BE2C (cell line): ENCODE measurements around the gene MAP2K3.

ENCODE experiments used
- DNase-seq: peaks from one replicate; pipeline ENCODE4 v3.0.0-alpha.2; 2020
- H3K27me3 ChIP-seq: fragments of 250-450 bp; sonication (Bioruptor Pico); 2 replicates; pipeline ENCODE4 v1.5.1; 2020; ENCODE audit warnings: mild to moderate bottlenecking
- H3K36me3 ChIP-seq: fragments of 250-450 bp; sonication (Bioruptor Pico); 2 replicates; pipeline ENCODE4 v1.5.1; 2020; ENCODE audit warnings: mild to moderate bottlenecking
- H3K4me1 ChIP-seq: fragments of 250-450 bp; sonication (Bioruptor Pico); 2 replicates; pipeline ENCODE4 v1.5.1; 2020
- H3K4me3 ChIP-seq: 2 replicates; pipeline ENCODE4 v1.5.1; 2011; ENCODE audit warnings: low read depth, low read length
- H3K9me3 ChIP-seq: fragments of 250-450 bp; sonication (Bioruptor Pico); 2 replicates; pipeline ENCODE4 v1.5.1; 2020
- TF ChIP-seq, protein P1 (sequence below): IDR thresholded peaks from 2 replicates; pipeline ENCODE4 v1.5.1; 2012; ENCODE audit warnings: mild to moderate bottlenecking, low read depth, low read length

The MAP2K3 gene

DNA sequence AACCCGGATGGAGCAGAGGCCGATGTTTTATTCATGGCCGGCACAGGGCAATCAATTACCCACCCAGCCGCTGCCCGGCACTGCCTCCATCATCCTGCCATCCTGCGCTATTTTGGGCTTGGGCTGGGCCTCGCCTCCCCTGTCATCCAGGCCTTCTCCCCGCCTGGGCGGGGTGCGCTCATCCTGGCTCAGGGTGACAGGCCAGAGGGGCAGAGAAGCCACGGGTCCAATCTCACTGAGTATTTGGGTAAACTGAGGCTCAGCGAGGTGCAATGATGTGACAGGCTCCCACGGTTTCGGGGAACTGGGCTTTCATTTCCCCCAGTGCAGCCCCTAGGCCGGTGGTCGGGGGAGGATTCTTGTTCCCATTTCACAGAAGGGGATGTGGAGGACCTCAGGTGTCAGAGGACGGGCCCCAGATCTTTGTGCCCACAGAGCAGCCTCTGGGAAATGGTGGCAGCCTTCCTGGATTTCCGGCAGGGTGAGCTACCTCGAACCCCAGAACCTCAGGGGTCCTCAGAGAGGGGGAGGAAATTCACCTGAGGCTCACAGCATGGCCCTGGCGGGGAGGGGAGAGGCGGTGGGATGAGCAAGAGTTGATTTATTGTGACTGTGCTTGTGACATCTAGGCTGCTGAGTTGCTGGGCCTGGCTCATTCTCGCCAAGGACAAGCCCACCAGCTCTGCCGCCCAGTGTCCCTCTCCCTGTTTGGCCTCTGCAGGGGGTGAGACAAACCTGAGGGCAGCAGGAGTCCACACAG, 67.9 kb downstream of the MAP2K3 start:
- TF ChIP-seq, protein P1, sequence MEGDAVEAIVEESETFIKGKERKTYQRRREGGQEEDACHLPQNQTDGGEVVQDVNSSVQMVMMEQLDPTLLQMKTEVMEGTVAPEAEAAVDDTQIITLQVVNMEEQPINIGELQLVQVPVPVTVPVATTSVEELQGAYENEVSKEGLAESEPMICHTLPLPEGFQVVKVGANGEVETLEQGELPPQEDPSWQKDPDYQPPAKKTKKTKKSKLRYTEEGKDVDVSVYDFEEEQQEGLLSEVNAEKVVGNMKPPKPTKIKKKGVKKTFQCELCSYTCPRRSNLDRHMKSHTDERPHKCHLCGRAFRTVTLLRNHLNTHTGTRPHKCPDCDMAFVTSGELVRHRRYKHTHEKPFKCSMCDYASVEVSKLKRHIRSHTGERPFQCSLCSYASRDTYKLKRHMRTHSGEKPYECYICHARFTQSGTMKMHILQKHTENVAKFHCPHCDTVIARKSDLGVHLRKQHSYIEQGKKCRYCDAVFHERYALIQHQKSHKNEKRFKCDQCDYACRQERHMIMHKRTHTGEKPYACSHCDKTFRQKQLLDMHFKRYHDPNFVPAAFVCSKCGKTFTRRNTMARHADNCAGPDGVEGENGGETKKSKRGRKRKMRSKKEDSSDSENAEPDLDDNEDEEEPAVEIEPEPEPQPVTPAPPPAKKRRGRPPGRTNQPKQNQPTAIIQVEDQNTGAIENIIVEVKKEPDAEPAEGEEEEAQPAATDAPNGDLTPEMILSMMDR: no peak
- Histone ChIP-seq H3K36me3 (no peaks in the 10 kb centered on the region), H3K4me1 (peaks cover 8% of the 10 kb centered on the region), H3K9me3 (no peaks in the 10 kb centered on the region), H3K4me3 (no peak overlapping the region), H3K27me3 (no peaks in the 10 kb centered on the region)
- no peak for DNase-seq

DNA sequence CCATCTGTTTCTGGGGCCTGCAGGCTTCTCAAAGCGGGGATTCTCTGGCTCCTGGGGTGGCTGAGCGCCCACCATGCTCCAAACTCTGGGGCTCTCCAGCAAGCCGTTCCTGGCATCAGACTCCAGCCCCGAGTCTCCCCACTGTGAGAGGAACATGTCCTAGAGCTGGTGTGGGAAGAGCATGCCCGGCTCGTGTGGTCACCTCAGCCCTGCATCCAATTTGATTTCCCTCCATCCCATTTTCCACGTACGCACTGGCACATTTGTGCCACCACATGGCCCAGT, 68.4 kb downstream of the MAP2K3 start:
- no peak overlapping the region for H3K4me3 ChIP-seq
- H3K27me3 ChIP-seq: no peaks in the 10 kb centered on the region
- no peaks in the 10 kb centered on the region for H3K36me3 ChIP-seq
- no peak for DNase-seq
- H3K9me3 ChIP-seq: no peaks in the 10 kb centered on the region
- peaks cover 10% of the 10 kb centered on the region for H3K4me1 ChIP-seq
- TF ChIP-seq, protein P1: no peak

DNA sequence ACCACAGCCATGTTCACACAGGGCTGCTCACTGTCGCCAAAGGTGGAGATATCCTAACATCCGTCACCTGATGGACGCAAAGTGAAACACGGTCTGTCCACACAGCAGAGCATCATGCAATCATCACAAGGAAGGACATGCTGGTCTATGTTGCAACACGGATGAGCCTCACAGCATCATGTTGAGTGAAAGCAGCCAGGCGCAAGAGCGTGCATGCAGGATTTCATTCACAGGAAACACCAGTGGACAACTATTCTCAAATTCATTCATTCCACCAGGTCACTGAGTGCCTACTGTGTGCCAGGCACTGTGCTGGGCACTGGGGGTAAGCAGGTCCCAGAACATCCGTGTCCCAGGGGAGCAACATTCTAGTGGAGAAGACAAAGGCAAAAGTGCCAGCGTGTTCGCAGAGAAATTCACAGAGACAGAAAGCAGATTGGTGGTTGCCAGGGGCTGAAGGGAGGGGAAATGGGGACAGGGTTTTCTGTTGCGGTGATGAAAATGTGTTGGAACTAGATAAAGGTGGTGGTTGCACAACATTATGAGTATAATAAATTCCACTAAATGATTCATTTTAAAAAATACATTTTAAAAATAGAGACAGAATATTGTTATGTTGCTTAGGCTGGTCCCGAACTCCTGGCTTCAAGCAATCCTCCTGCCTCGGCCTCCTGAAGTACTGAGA, 69.0 kb downstream of the MAP2K3 start:
- H3K4me1 ChIP-seq: peaks cover 15% of the 10 kb centered on the region
- H3K36me3 ChIP-seq: no peaks in the 10 kb centered on the region
- H3K4me3 ChIP-seq: no peak overlapping the region
- no peak for DNase-seq
- no peaks in the 10 kb centered on the region for H3K27me3 ChIP-seq
- H3K9me3 ChIP-seq: no peaks in the 10 kb centered on the region
- TF ChIP-seq, protein P1: no peak

DNA sequence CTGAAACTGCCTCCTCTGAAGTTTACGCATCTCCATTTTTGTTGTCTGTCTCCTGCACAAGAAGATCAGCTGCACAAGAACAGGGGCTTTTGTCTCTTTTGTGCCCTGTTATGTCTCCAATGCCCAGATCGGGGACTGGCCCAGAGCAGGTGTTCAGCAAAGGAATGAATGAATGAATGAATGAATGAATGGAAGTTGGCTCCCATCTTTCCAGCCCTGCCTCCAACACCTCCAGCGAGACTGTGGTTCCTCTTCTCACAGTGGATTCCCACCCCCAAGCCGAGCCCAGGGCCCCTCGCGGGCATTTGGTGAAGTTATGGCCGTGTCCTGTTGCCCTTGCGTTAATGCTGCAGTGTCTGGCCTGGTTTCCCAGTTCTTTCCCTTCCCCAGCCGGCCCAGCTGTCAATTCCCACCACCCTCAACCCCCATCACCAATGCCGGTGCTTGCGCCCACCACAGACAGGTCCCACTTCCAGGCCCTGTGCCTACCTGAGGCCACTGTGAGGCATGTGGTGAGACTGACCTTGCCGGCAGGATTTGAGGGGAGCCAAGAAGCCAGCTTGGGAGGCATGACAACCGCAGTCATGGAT, 70.4 kb downstream of the MAP2K3 start:
- TF ChIP-seq, protein P1: no peak
- H3K36me3 ChIP-seq: no peaks in the 10 kb centered on the region

DNA sequence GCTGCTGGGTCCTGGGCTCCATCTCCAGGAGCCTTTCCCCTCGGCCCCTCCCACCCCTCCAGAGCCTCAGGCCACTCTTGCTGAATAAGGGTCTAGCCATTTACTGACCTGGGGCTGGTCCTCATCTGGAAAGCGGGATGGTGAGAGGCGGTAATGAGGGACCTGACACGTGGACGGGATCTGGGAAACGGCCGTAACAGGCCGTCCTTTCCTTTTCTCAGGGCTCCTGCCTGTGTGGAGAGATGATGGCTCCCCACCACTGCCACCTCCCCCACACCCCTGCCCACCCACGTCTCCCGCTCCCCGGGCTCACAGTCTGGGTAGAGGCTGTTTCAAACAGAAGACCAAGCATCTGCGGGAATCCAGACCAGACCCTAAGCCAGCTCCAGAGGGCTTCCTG, 71.1 kb downstream of the MAP2K3 start:
- TF ChIP-seq, protein P1: no peak
- DNase-seq: no peak
- H3K4me3 ChIP-seq: no peak overlapping the region
- no peaks in the 10 kb centered on the region for H3K9me3 ChIP-seq
- H3K4me1 ChIP-seq: peaks cover 15% of the 10 kb centered on the region
- H3K36me3 ChIP-seq: no peaks in the 10 kb centered on the region
- no peaks in the 10 kb centered on the region for H3K27me3 ChIP-seq

More for the DNA sequence above, 70.4 kb downstream of the MAP2K3 start:
- Histone ChIP-seq H3K4me3 (no peak overlapping the region), H3K27me3 (no peaks in the 10 kb centered on the region), H3K9me3 (no peaks in the 10 kb centered on the region), H3K4me1 (peaks cover 15% of the 10 kb centered on the region)
- no peak for DNase-seq
